Measurements from ENCODE around the gene SIX2.

Gene SIX2

GRCh38 chr2:44967727-44968432 lies 41.4 kb downstream of the SIX2 start:
- DNase-seq (ENCODE audit: low read depth, low spot score), result no peak

GRCh38 chr2:44967056-44967455 lies 42.2 kb downstream of the SIX2 start:
- DNase-seq (ENCODE audit: low read depth, low spot score), result no peak

- DNase-seq (ENCODE audit: low read depth, low spot score), result no peak
These were observed 43.6 kb downstream of the SIX2 start for GRCh38 chr2:44965684-44966083.

GRCh38 chr2:44964752-44965236 lies 44.5 kb downstream of the SIX2 start:
- no peak for DNase-seq (ENCODE audit: low read depth, low spot score)

- DNase-seq (ENCODE audit: low read depth, low spot score), result no peak
These were observed 47.0 kb downstream of the SIX2 start for GRCh38 chr2:44962176-44962695.

- no peak for DNase-seq (ENCODE audit: low read depth, low spot score)
These were observed 48.4 kb downstream of the SIX2 start for GRCh38 chr2:44960871-44961270.

GRCh38 chr2:44959855-44960254 lies 49.4 kb downstream of the SIX2 start:
- no peak for DNase-seq (ENCODE audit: low read depth, low spot score)

GRCh38 chr2:44957656-44958327 lies 51.5 kb downstream of the SIX2 start:
- DNase-seq (ENCODE audit: low read depth, low spot score), result no peak

GRCh38 chr2:44956843-44957242 lies 52.4 kb downstream of the SIX2 start:
- DNase-seq (ENCODE audit: low read depth, low spot score), result no peak

GRCh38 chr2:44955593-44956392 lies 53.5 kb downstream of the SIX2 start:
- DNase-seq (ENCODE audit: low read depth, low spot score), result peak; percentile 88

All from astrocyte of the hippocampus (primary cell).